NT2/D1 (cell line): ENCODE data around the gene EPX.
"Not testable (repeated sequence)": the region's sequence is repeated elsewhere in the genome, so short reads cannot be mapped to it uniquely, and the experiment has no call there.

Source experiments
- DNase-seq: peaks from one replicate; pipeline ENCODE4 v3.0.0-alpha.2; 2011; ENCODE audit warnings: low read depth, low spot score
- H3K27me3 ChIP-seq: 2 replicates; pipeline ENCODE4 v1.6.0; 2011; ENCODE audit warnings: mild to moderate bottlenecking; ENCODE audit not compliant: insufficient read length, insufficient read depth
- H3K36me3 ChIP-seq: 2 replicates; pipeline ENCODE4 v1.6.1; 2011; ENCODE audit warnings: mild to moderate bottlenecking, low read length, mixed read lengths; ENCODE audit not compliant: insufficient read depth, insufficient read length
- H3K4me1 ChIP-seq: 2 replicates; pipeline ENCODE4 v1.5.1; 2011; ENCODE audit not compliant: insufficient read depth, insufficient read length
- H3K4me3 ChIP-seq: 2 replicates; pipeline ENCODE4 v1.5.1; 2011; ENCODE audit warnings: low read depth; ENCODE audit not compliant: insufficient read length
- H3K9ac ChIP-seq: 2 replicates; pipeline ENCODE4 v1.6.0; 2011; ENCODE audit warnings: low read depth; ENCODE audit not compliant: insufficient read length
- H3K9me3 ChIP-seq: 2 replicates; pipeline ENCODE4 v1.5.1; 2011; ENCODE audit warnings: mild to moderate bottlenecking, low read length; ENCODE audit not compliant: insufficient read depth
- SUZ12 ChIP-seq: IDR thresholded peaks from 2 replicates; pipeline ENCODE4 v1.6.1; 2011; ENCODE audit not compliant: insufficient read length, insufficient read depth; ENCODE audit errors: extremely low read depth
- YY1 ChIP-seq: IDR thresholded peaks from 2 replicates; pipeline ENCODE4 v1.6.1; 2011; ENCODE audit not compliant: insufficient read length, insufficient read depth
- ZNF274 ChIP-seq: IDR thresholded peaks from 2 replicates; pipeline ENCODE4 v1.6.1; 2011; ENCODE audit warnings: mild to moderate bottlenecking, low read depth, low read length

Gene EPX

GRCh38 chr17:58192612-58193011 lies at the start of gene EPX:
Gene EPX (plus strand): TSS chr17:58192726. CDS start chr17:58192847, 121 bp downstream.
- H3K4me3 ChIP-seq = no peak within 1 kb of the TSS
- H3K27me3 ChIP-seq = peaks cover 2% of the 10 kb centered on the region
- H3K9ac ChIP-seq = no peak within 1 kb of the TSS
- TF ChIP-seq ZNF274 = no peak
- TF ChIP-seq YY1 = no peak
- no peak for TF ChIP-seq SUZ12
- peaks cover 3% of the 10 kb centered on the region for H3K4me1 ChIP-seq
- no peak for DNase-seq
- H3K36me3 ChIP-seq = no peaks in the 10 kb centered on the region
- no peaks in the 10 kb centered on the region for H3K9me3 ChIP-seq

- not testable (repeated sequence) for H3K36me3 ChIP-seq, DNase-seq, H3K4me3 ChIP-seq, H3K9ac ChIP-seq, H3K4me1 ChIP-seq, H3K27me3 ChIP-seq
- peaks cover 31% of the 10 kb centered on the region for H3K9me3 ChIP-seq
Observed at GRCh38 chr17:58143335-58143734, 49.2 kb upstream of the EPX start.

GRCh38 chr17:58144801-58145200 lies 47.7 kb upstream of the EPX start:
- no peak for DNase-seq
- no peak overlapping the region for H3K9ac ChIP-seq
- no peak for TF ChIP-seq ZNF274
- TF ChIP-seq YY1 = no peak
- TF ChIP-seq SUZ12 = no peak
- no peak overlapping the region for H3K4me3 ChIP-seq
- peaks cover 31% of the 10 kb centered on the region for H3K9me3 ChIP-seq
- no peaks in the 10 kb centered on the region for H3K4me1 ChIP-seq
- H3K27me3 ChIP-seq = no peaks in the 10 kb centered on the region
- no peaks in the 10 kb centered on the region for H3K36me3 ChIP-seq

GRCh38 chr17:58147930-58148434 lies 44.5 kb upstream of the EPX start, which contains the start of gene OR4D1:
Gene OR4D1 (plus strand): TSS chr17:58148384. CDS start chr17:58155154, 6,770 bp downstream.
- TF ChIP-seq YY1 = no peak
- no peak for TF ChIP-seq SUZ12
- no peak for TF ChIP-seq ZNF274
- H3K27me3 ChIP-seq = no peaks in the 10 kb centered on the region

GRCh38 chr17:58148609-58149008 lies 43.9 kb upstream of the EPX start:
- no peak for DNase-seq
- Histone ChIP-seq H3K27me3 (no peaks in the 10 kb centered on the region), H3K9me3 (peaks cover 29% of the 10 kb centered on the region), H3K4me1 (no peaks in the 10 kb centered on the region), H3K9ac (no peak overlapping the region), H3K4me3 (no peak overlapping the region), H3K36me3 (no peaks in the 10 kb centered on the region)
- no peak for TF ChIP-seq SUZ12
- TF ChIP-seq YY1 = no peak
- no peak for TF ChIP-seq ZNF274

More at GRCh38 chr17:58147930-58148434, 44.5 kb upstream of the EPX start, which contains the start of gene OR4D1:
- no peaks in the 10 kb centered on the region for H3K4me1 ChIP-seq
- no peak within 1 kb of the TSS for H3K4me3 ChIP-seq
- peaks cover 31% of the 10 kb centered on the region for H3K9me3 ChIP-seq
- DNase-seq = no peak
- H3K36me3 ChIP-seq = no peaks in the 10 kb centered on the region
- no peak within 1 kb of the TSS for H3K9ac ChIP-seq

GRCh38 chr17:58150394-58150793 lies 42.1 kb upstream of the EPX start:
- peaks cover 11% of the 10 kb centered on the region for H3K9me3 ChIP-seq
- H3K4me1 ChIP-seq = no peaks in the 10 kb centered on the region
- H3K27me3 ChIP-seq = peaks cover 5% of the 10 kb centered on the region
- no peak overlapping the region for H3K4me3 ChIP-seq
- TF ChIP-seq ZNF274 = no peak
- no peak for TF ChIP-seq SUZ12
- no peak for TF ChIP-seq YY1
- no peak for DNase-seq
- no peak overlapping the region for H3K9ac ChIP-seq
- no peaks in the 10 kb centered on the region for H3K36me3 ChIP-seq

GRCh38 chr17:58153046-58153445 lies 39.5 kb upstream of the EPX start:
- no peaks in the 10 kb centered on the region for H3K36me3 ChIP-seq
- TF ChIP-seq SUZ12 = no peak
- peaks cover 12% of the 10 kb centered on the region for H3K27me3 ChIP-seq
- H3K9me3 ChIP-seq = no peaks in the 10 kb centered on the region
- DNase-seq = no peak
- H3K9ac ChIP-seq = no peak overlapping the region
- no peaks in the 10 kb centered on the region for H3K4me1 ChIP-seq
- H3K4me3 ChIP-seq = no peak overlapping the region

- Histone ChIP-seq H3K27me3 (peaks cover 12% of the 10 kb centered on the region), H3K36me3 (no peaks in the 10 kb centered on the region), H3K9ac (no peak overlapping the region), H3K9me3 (no peaks in the 10 kb centered on the region), H3K4me3 (no peak overlapping the region), H3K4me1 (no peaks in the 10 kb centered on the region)
- no peak for DNase-seq
- TF ChIP-seq YY1 (no peak), ZNF274 (no peak), SUZ12 (no peak)
Observed at GRCh38 chr17:58153671-58154070, 38.9 kb upstream of the EPX start.
